ENCODE results near the gene TET2.

The TET2 gene

DNA sequence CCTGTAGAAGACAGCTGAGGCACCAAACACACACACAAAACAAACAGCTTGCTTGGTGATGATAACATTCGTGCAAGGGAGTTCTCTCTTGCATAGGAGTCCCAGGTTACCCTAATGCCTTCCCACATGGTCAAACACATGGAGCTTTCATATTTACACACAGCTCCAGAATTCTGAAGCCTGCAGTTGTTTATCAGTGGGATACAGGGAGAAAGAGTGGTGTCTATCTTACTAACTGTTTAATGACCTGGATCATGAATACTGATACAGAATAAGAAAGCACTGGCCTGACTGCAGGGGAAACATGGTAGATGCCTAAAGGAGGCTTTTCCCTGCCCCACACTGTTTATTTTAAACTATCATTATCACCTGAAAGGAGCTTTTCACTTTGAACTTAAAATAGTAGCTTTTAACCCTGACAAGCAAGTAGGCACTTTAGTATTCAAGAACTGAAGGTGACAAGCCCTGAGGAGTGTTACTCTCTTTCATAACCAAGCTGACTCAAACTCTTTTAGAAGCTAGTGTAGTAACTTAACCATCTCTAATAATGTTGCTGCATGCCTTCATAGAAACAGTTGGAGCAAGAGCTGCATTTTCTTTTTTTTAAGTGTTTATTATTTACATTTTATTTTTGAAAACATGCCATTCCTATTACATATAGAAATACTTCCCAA, 15.6 kb downstream of the TET2 start:
- no peak for DNase-seq (ENCODE audit: low read depth, low spot score)
- no peaks in the 10 kb centered on the region for H3K36me3 ChIP-seq (ENCODE audit: insufficient read depth, insufficient read length, low read length)
- peaks cover 2% of the 10 kb centered on the region for H3K4me1 ChIP-seq (ENCODE audit: insufficient read depth, insufficient read length)
- no peak overlapping the region for H3K9ac ChIP-seq (ENCODE audit: insufficient read length, low read depth)
- peaks cover 27% of the 10 kb centered on the region for H3K27me3 ChIP-seq (ENCODE audit: insufficient read depth, insufficient read length)
- H3K9me3 ChIP-seq (ENCODE audit: insufficient read depth, low read length) = no peaks in the 10 kb centered on the region
- TF ChIP-seq YY1 (IDR thresholded peaks at IDR 0.05; ENCODE audit: insufficient read depth, insufficient read length) (no peak), ZNF274 (IDR thresholded peaks at IDR 0.05; ENCODE audit: low read depth, low read length) (no peak), SUZ12 (IDR thresholded peaks at IDR 0.05; ENCODE audit: extremely low read depth, insufficient read depth, insufficient read length) (no peak)
- no peak overlapping the region for H3K4me3 ChIP-seq (ENCODE audit: insufficient read length, low read depth)

DNA sequence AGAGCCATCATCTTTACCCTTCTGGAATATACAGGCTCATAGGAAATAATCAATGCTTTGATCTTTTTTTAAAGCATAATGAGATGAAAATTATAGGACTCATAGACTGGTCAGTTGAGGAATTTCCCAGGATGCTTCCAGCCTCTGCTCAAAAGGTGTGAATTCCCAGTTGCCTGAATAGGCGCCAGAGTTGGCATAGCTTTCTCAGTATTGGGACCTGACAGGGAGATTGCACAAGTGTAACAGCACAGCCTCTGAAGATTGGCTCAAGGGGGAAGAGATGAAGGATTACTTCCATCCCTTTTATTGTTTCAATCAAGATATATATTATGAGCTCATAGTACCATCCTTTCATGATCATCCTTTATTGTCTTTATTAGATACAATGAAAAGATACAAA, 17.9 kb downstream of the TET2 start:
- DNase-seq (ENCODE audit: low read depth, low spot score) = no peak
- no peak for TF ChIP-seq ZNF274 (IDR thresholded peaks at IDR 0.05; ENCODE audit: low read depth, low read length)
- Histone ChIP-seq H3K27me3 (ENCODE audit: insufficient read depth, insufficient read length) (peaks cover 14% of the 10 kb centered on the region), H3K9me3 (ENCODE audit: insufficient read depth, low read length) (no peaks in the 10 kb centered on the region), H3K4me3 (ENCODE audit: insufficient read length, low read depth) (no peak overlapping the region), H3K4me1 (ENCODE audit: insufficient read depth, insufficient read length) (peaks cover 2% of the 10 kb centered on the region), H3K36me3 (ENCODE audit: insufficient read depth, insufficient read length, low read length) (no peaks in the 10 kb centered on the region), H3K9ac (ENCODE audit: insufficient read length, low read depth) (no peak overlapping the region)

DNA sequence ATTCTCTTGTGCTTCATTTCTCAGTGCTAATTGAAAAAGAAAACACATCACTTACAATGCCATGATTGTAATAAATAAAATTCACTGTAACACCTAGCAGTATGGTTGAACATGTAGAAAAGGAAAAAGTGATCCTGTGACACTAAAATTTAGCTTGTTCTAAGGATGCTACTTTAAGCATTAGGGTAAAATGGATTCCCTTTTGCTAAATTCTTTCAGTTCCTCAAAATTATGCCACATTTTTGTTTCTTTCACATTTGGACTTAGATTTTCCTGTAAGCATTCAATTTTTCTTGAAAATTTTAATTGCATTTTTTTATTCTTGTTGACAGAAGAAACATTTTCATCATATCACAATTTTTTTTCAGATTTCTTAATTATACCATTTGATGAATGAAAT, 19.4 kb downstream of the TET2 start:
- Histone ChIP-seq H3K4me1 (ENCODE audit: insufficient read depth, insufficient read length) (peaks cover 2% of the 10 kb centered on the region), H3K9ac (ENCODE audit: insufficient read length, low read depth) (no peak overlapping the region), H3K9me3 (ENCODE audit: insufficient read depth, low read length) (no peaks in the 10 kb centered on the region), H3K36me3 (ENCODE audit: insufficient read depth, insufficient read length, low read length) (no peaks in the 10 kb centered on the region), H3K27me3 (ENCODE audit: insufficient read depth, insufficient read length) (peaks cover 2% of the 10 kb centered on the region), H3K4me3 (ENCODE audit: insufficient read length, low read depth) (no peak overlapping the region)
- no peak for DNase-seq (ENCODE audit: low read depth, low spot score)
- TF ChIP-seq ZNF274 (IDR thresholded peaks at IDR 0.05; ENCODE audit: low read depth, low read length) = no peak

DNA sequence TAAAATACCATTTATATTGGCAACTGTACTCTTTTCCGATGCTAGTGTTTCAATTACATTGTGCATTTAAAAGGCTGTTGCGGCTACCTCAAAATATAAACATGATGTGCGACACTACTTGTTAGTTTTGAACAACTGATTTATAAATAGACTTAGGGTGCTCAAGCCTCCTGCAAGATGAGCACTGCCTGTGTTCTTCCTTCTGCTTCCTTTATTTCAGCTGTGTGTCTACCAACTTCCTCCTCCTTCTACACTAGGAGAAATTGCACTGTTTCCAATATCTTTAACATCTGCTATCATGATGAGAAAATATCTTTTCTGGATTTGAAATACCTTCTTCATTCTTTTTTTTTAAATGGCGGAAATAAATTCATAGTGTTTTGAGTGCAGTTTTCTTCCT, 24.0 kb downstream of the TET2 start:
- no peak overlapping the region for H3K9ac ChIP-seq (ENCODE audit: insufficient read length, low read depth)
- no peaks in the 10 kb centered on the region for H3K27me3 ChIP-seq (ENCODE audit: insufficient read depth, insufficient read length)
- DNase-seq (ENCODE audit: low read depth, low spot score) = no peak
- TF ChIP-seq SUZ12 (IDR thresholded peaks at IDR 0.05; ENCODE audit: extremely low read depth, insufficient read depth, insufficient read length) = no peak
- TF ChIP-seq ZNF274 (IDR thresholded peaks at IDR 0.05; ENCODE audit: low read depth, low read length) = no peak
- no peaks in the 10 kb centered on the region for H3K36me3 ChIP-seq (ENCODE audit: insufficient read depth, insufficient read length, low read length)
- no peak overlapping the region for H3K4me3 ChIP-seq (ENCODE audit: insufficient read length, low read depth)
- no peaks in the 10 kb centered on the region for H3K9me3 ChIP-seq (ENCODE audit: insufficient read depth, low read length)
- H3K4me1 ChIP-seq (ENCODE audit: insufficient read depth, insufficient read length) = no peaks in the 10 kb centered on the region

GRCh38 chr4:105171912-105172311, 25.2 kb downstream of the TET2 start:
- Histone ChIP-seq H3K9me3 (ENCODE audit: insufficient read depth, low read length) (no peaks in the 10 kb centered on the region), H3K9ac (ENCODE audit: insufficient read length, low read depth) (no peak overlapping the region), H3K4me3 (ENCODE audit: insufficient read length, low read depth) (no peak overlapping the region), H3K4me1 (ENCODE audit: insufficient read depth, insufficient read length) (no peaks in the 10 kb centered on the region), H3K27me3 (ENCODE audit: insufficient read depth, insufficient read length) (no peaks in the 10 kb centered on the region), H3K36me3 (ENCODE audit: insufficient read depth, insufficient read length, low read length) (no peaks in the 10 kb centered on the region)
- no peak for DNase-seq (ENCODE audit: low read depth, low spot score)
- TF ChIP-seq YY1 (IDR thresholded peaks at IDR 0.05; ENCODE audit: insufficient read depth, insufficient read length) (no peak), SUZ12 (IDR thresholded peaks at IDR 0.05; ENCODE audit: extremely low read depth, insufficient read depth, insufficient read length) (no peak), ZNF274 (IDR thresholded peaks at IDR 0.05; ENCODE audit: low read depth, low read length) (no peak)

GRCh38 chr4:105174098-105174497, 27.4 kb downstream of the TET2 start:
- Histone ChIP-seq H3K36me3 (ENCODE audit: insufficient read depth, insufficient read length, low read length) (no peaks in the 10 kb centered on the region), H3K9me3 (ENCODE audit: insufficient read depth, low read length) (no peaks in the 10 kb centered on the region), H3K4me3 (ENCODE audit: insufficient read length, low read depth) (no peak overlapping the region), H3K4me1 (ENCODE audit: insufficient read depth, insufficient read length) (no peaks in the 10 kb centered on the region), H3K9ac (ENCODE audit: insufficient read length, low read depth) (no peak overlapping the region), H3K27me3 (ENCODE audit: insufficient read depth, insufficient read length) (no peaks in the 10 kb centered on the region)
- DNase-seq (ENCODE audit: low read depth, low spot score) = no peak
- TF ChIP-seq ZNF274 (IDR thresholded peaks at IDR 0.05; ENCODE audit: low read depth, low read length) = no peak
- no peak for TF ChIP-seq YY1 (IDR thresholded peaks at IDR 0.05; ENCODE audit: insufficient read depth, insufficient read length)
- TF ChIP-seq SUZ12 (IDR thresholded peaks at IDR 0.05; ENCODE audit: extremely low read depth, insufficient read depth, insufficient read length) = no peak

DNA sequence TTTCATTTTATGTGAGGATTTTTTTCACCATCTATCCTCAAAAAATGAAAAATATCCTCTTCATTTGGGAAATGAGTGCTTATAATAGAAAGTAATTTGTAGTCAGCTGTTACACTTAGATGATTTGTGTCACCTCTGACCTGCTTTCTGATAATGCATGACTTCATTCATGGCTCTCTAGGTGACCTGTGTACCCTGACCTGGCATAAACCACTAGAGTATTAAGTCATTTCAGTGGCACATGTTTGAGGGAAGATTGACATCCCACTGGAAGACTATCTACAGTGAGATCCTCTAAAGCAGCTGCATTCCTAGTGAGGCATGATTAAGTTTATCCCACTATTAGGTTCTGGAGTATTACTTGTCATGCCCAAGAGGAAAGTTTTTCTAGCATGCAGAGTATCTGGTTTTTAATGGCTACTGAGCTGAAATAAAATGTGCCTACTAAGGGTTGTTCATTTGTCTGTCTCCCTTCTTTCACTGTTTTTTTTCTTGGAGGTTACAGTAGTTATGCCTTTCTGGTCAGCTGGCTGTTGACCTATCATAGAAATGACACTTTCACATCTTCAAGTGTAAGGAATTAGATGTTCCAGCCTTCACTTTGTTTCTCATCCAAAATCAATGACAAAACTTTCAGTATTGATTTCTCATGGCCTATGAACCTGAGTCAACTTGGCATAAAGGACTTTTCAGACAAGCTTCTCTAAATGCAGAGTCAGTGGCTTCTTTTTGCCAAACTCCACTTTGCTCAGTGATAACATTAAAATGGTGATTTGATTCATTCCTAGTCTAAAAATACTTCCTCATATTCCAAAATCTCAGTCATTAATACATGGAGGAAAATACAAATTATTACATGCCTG, 33.1 kb downstream of the TET2 start:
- TF ChIP-seq ZNF274 (IDR thresholded peaks at IDR 0.05; ENCODE audit: low read depth, low read length) (no peak), SUZ12 (IDR thresholded peaks at IDR 0.05; ENCODE audit: extremely low read depth, insufficient read depth, insufficient read length) (no peak), YY1 (IDR thresholded peaks at IDR 0.05; ENCODE audit: insufficient read depth, insufficient read length) (no peak)
- no peaks in the 10 kb centered on the region for H3K36me3 ChIP-seq (ENCODE audit: insufficient read depth, insufficient read length, low read length)

More for the DNA sequence above, 33.1 kb downstream of the TET2 start:
- no peak overlapping the region for H3K4me3 ChIP-seq (ENCODE audit: insufficient read length, low read depth)
- no peaks in the 10 kb centered on the region for H3K9me3 ChIP-seq (ENCODE audit: insufficient read depth, low read length)
- H3K9ac ChIP-seq (ENCODE audit: insufficient read length, low read depth) = no peak overlapping the region
- H3K27me3 ChIP-seq (ENCODE audit: insufficient read depth, insufficient read length) = no peaks in the 10 kb centered on the region
- H3K4me1 ChIP-seq (ENCODE audit: insufficient read depth, insufficient read length) = no peaks in the 10 kb centered on the region
- DNase-seq (ENCODE audit: low read depth, low spot score) = no peak
